Hippocampal formation (tissue), 2 donors: Measurements from ENCODE around the gene CD84.
"Not testable (repeated sequence)": the region's sequence is repeated elsewhere in the genome, so short reads cannot be mapped to it uniquely, and the experiment has no call there.

Experiments used
- DNase-seq, 2 donors: peaks; one replicate each; lab custom pipeline; 2025; lab: John Stamatoyannopoulos, UW

CD84 gene

DNA sequence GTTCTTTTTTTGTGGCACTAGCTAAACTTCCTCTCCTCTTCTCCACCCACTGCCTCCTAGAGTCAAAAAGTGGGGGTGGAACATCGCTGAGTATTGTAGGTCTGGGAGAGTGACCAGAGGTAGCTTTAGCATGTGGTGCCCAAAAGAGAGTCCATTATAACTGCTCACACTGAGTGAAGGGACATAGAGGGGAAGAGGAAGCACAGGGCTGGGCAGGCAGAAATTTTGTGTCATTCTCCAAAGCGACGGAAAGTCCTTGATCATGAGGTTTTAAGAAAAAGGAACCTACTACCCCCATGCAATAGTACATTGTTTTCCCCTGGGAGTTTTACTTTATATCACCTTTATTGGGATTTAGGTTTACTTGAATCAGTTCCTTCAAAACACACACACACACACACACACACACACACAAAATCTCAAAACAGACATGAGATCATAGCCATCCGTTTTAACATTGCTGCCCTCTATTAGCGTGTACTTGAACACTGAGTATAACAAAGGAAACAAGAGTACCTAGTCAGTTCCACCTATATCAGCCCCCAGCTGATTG is 4.1 kb downstream of the CD84 start:
- peak in 1 of 2 donors; percentile 18 for DNase-seq

- DNase-seq: no peak
Observed at GRCh38 chr1:160570840-160571239, 8.5 kb downstream of the CD84 start.

DNA sequence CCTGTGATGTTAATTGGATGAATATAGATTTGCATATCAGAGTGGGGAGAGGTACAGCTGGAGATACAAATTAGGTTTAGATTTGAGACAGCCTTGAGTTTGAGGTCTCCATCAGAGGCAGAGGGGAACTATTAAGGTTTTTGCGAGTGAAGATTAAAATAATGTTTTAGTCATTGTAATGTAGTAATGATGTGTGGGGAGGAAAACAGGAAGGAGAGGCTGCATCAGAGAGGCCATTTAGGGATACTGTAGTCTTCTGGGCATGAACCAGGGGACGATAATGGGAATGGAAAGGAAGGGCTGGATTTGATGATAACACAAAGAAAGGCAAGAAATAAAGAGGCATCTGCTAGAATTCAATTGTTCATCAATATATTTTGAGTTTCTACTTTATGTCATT is 9.5 kb downstream of the CD84 start:
- DNase-seq: no peak

DNA sequence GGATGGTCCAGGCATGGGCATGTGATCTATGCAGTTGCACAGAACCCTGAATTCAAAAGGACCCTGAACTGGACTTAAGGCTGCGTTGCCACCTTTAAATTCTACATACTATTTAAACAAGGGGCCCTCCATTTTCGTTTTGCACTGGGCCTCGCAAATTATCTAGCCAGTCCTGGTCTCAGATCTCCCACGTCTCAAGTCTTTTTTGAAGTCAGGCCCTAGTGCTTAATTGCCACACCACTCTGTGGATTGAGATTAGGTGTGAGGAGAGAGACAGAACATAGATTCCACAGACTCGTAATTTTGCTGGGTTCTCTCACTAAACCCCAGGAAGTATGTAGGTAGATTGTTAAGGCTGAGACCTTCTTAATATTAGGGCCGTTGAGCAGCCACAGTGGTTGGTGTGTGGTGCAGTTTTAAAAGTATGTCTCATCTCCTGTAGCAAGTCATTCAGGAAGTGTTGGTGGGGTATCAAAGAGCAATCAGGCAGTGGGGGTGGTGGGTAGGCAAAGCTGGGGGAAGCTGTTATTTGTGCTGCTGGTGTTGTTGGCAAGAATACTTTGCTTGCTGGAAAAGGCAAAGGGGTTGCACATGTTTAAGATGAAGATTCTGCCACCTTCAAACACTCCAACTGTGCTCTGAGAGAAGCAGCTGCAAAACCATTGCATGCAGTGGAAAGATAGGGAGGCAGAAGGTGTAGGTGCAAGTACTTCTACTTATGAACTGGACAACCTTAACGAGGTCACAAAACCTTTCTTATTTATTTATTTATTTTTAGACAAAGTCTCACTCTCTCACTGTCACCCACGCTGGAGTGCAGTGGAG is 11.2 kb downstream of the CD84 start:
- no peak for DNase-seq

DNA sequence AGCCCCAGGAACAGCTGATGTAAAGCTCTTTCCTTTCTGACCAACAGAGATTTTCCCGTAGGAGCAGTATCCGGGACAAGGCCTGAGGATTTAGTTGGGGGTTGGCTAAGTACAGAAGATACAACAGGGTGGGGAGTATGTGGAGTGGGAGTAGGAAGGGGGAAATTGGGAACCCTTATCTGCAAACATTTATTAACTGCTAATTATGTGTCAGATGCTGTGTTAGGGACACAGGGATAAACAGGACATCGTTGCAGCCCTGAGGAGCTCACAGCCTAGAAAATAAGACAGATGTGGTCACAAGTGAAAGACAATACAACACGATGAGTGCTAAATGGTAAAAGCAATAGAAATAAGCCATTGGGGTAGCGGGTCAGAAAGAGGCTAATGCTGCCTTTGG is 12.0 kb downstream of the CD84 start:
- DNase-seq: no peak

GRCh38 chr1:160565564-160565963 is 13.7 kb downstream of the CD84 start:
- DNase-seq: no peak

DNA sequence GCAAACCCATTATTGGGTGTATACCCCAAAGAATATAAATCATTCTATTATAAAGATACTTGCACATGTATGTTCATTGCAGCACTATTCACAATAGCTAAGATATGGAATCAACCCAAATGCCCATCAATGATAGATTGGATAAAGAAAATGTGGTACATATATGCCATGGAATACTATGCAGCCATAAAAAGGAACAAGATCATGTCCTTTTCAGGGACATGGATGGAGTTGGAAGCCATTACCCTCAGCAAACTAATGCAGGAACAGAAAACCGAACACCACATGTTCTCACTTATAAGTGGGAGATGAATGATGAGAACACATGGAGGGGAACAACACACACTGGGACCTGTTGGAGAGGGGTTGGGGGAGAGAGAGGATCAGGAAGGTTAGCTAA is 16.1 kb downstream of the CD84 start:
- not testable (repeated sequence) for DNase-seq

GRCh38 chr1:160562745-160563144 is 16.6 kb downstream of the CD84 start:
- not testable (repeated sequence) for DNase-seq

GRCh38 chr1:160560806-160561205 is 18.5 kb downstream of the CD84 start:
- DNase-seq: no peak

GRCh38 chr1:160560045-160560705 is 19.1 kb downstream of the CD84 start:
- no peak for DNase-seq

- not testable (repeated sequence) for DNase-seq
Observed at GRCh38 chr1:160559437-160559836, 19.9 kb downstream of the CD84 start.

DNA sequence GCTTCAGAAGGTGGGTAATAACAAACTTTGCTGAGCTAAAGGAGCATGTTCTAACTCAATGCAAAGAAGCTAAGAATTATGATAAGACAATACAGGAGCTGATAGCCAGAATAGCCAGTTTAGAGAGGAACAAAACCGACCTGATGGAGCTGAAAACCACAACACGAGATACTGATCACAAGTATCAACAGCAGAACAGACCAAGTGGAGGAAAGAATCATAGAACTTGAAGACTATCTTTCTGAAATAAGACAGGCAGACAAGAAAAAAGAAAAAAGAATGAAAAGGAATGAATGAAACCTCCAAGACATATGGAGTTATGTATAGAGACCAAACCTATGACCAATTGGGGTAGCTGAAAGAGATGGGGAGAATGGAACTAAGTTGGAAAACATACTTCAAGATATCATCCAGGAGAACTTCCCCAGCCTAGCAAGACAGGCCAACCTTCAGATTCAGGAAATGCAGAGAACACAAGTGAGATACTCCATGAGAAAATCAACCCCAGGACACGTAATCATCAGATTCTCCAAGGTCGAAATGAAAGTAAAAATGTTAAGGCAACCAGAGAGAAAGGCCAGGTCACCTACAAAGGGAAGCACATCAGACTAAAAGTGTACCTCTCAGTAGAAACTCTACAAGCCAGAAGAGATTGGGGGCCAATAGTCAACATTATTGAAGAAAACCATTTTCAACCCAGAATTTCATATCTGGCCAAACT is 20.5 kb downstream of the CD84 start:
- no peak for DNase-seq

DNA sequence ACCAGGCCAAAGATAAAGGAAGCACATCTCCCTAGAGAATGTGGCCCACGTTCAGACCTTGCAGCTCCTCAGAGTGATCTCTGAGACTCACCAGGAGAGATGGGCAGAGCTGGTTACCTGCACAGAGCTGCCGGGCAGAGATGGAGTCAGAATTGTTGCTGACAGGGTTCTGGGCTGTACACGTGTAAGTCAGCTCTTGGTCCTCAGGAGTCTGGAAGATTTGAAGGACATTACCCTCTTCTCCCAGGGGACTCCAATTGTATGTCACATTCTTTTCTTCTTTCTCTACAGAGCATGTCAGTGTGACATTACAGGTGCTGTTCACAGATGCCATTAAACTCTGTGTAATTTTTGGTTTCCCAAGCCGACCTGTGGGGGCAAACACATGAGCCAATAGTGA is 25.5 kb downstream of the CD84 start:
- no peak for DNase-seq

DNA sequence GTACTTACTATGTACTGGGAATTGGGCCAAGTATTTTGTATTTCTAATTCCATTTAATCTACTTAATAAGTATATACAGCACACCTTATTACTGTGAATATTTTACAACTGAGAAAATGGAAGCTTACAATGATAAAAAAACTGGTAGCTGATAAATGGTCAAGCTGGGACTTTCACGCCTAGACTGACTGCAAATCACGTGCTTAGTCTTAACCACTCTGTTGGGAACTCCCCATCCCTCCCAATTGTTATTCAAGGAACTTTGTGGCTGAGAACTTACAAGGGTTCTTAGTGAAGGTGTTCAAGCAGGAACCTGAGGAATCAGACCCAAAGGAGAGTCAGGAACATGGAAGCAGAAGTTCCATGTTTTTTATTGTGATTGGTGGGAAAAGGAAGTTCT is 26.9 kb downstream of the CD84 start:
- no peak for DNase-seq

GRCh38 chr1:160550572-160551034 is 28.7 kb downstream of the CD84 start:
- DNase-seq: no peak

GRCh38 chr1:160549665-160550006 is 29.7 kb downstream of the CD84 start:
- no peak for DNase-seq

- no peak for DNase-seq
Observed at GRCh38 chr1:160548960-160549664, 30.2 kb downstream of the CD84 start.

DNA sequence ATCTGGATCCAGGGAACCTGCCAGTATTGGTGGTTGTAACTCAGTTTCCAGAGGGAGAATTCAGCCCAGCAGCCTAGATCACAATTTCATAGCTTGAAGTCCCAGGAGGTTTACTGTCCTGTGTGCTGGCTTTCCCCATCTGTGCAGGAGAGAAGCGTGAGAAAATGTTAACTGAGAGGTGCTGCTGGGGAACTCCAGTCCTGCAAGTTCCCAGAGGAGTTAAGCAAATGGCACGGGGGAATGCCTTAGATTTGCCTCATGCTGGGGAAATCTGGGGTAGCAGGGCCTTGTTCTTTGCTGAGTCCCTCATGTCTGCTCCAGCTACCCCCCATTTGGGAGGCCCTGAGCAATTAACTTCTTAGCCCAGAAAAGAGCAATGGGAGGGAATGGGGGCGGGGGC is 31.1 kb downstream of the CD84 start:
- DNase-seq: no peak

GRCh38 chr1:160547422-160547821 is 31.9 kb downstream of the CD84 start:
- no peak for DNase-seq

- DNase-seq: no peak
Observed at GRCh38 chr1:160546942-160547341, 32.4 kb downstream of the CD84 start.

DNA sequence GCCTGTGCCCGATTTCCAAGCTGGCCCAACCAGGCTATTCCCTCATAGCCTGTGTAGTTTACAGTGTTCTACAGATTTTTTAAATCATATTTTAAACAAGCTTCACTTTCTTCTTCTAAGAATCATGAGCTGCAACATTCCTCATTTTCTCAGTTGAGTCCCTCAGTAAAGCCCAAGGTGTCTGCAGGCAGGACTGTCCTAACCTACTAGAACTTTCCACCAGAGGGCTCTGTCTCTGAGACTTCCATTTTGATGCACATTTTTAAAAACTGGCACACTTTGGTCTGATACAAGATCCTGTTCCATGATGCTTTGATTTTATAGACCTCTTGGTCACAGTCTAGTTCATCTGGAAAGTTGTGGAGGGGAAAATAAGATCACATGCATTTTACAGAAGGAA is 34.6 kb downstream of the CD84 start:
- DNase-seq: no peak
